Effector memory CD4-positive, alpha-beta T cell (primary cell): ENCODE data around the gene CDK15.
"Not testable (repeated sequence)": the region's sequence is repeated elsewhere in the genome, so short reads cannot be mapped to it uniquely, and the experiment has no call there.

Experiments used
- DNase-seq, 3 donors: peaks; one replicate each; pipeline ENCODE4 v3.0.0-alpha.2; 2020
- H3K27ac ChIP-seq: 2 replicates; pipeline ENCODE4 v1.7.0; 2013; ENCODE audit warnings: mild to moderate bottlenecking, low read length, moderate library complexity; ENCODE audit not compliant: insufficient read depth, poor library complexity, severe bottlenecking
- H3K27me3 ChIP-seq: replicated peaks from 2 replicates; pipeline ENCODE4 v1.7.0; 2013; ENCODE audit warnings: mild to moderate bottlenecking, low read length; ENCODE audit not compliant: insufficient read depth, control insufficient read depth, poor library complexity, severe bottlenecking
- H3K36me3 ChIP-seq: 2 replicates; pipeline ENCODE4 v1.7.0; 2013; ENCODE audit warnings: mild to moderate bottlenecking, low read length, moderate library complexity; ENCODE audit not compliant: control insufficient read depth, insufficient read depth
- H3K4me1 ChIP-seq: 2 replicates; pipeline ENCODE4 v1.7.0; 2013; ENCODE audit warnings: low read length, mild to moderate bottlenecking; ENCODE audit not compliant: control insufficient read depth, insufficient read depth, poor library complexity, severe bottlenecking
- H3K4me3 ChIP-seq: 2 replicates; pipeline ENCODE4 v1.7.0; 2013; ENCODE audit warnings: low read length, low read depth, mild to moderate bottlenecking; ENCODE audit not compliant: insufficient read depth, poor library complexity, severe bottlenecking
- H3K9me3 ChIP-seq: 2 replicates; pipeline ENCODE4 v1.7.0; 2013; ENCODE audit warnings: mild to moderate bottlenecking, low read length, moderate library complexity; ENCODE audit not compliant: control insufficient read depth

Gene CDK15

DNA sequence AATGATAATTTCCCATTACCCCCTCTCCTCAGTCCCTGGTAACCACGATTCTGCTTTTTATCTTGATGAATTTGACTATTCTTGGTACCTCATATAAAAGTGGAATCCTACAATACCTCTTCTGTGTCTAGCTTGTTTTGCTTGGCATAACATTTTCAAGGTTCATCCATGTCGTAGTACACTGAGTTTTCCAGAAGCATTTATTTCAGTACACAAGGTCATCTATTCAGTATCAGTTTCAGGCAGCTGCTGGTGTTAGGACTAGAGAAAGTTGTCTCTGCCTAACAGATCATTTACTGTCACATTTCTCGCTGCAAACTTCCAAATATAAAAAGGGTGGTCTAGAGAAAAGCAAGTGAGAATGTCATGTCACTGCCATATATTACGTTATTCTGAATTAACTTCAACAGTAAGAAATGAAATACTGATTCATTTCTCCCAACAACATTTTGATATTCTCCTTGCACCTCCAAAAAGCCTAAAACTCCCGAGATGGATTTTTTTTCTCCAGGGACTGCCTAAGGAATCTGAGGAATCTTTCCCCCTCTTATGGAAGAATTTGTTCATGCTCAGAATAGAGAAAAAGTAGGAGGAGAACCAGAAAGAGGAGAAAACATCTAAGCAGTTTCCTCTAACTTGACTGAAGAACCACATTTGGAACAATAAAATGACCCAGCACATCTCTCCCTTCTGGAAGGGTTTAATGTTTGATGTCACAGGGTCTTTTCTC lies 36.0 kb downstream of the CDK15 start:
- no peaks in the 10 kb centered on the region for H3K9me3 ChIP-seq
- DNase-seq = no peak
- no peak overlapping the region for H3K4me3 ChIP-seq
- H3K4me1 ChIP-seq = no peaks in the 10 kb centered on the region
- no peaks in the 10 kb centered on the region for H3K27me3 ChIP-seq
- no peak overlapping the region for H3K27ac ChIP-seq
- H3K36me3 ChIP-seq = no peaks in the 10 kb centered on the region

- H3K36me3 ChIP-seq, H3K27ac ChIP-seq, H3K9me3 ChIP-seq, H3K27me3 ChIP-seq, H3K4me1 ChIP-seq, H3K4me3 ChIP-seq, DNase-seq: not testable (repeated sequence)
Measured at GRCh38 chr2:201844922-201845321, 38.6 kb downstream of the CDK15 start.

DNA sequence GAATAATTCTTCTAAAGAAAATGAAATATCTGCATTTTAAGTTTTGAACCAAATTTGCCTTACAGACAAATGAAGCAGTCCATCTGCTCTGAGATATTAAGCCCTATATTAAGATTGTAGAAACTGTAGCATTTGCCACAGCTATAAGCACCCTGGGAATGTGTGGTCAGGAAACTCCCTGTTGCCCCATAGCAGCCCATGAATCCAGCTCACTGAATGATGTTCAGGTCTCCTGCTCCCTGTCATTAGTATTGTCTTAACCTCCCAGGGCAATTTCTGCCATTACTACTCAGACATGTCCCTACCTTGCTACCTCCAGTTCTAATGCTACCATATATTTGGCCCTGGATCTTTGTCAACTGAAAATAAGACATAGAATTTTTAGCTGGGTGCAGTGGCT lies 41.1 kb downstream of the CDK15 start:
- H3K27me3 ChIP-seq = no peaks in the 10 kb centered on the region
- H3K4me3 ChIP-seq = no peak overlapping the region
- H3K36me3 ChIP-seq = no peaks in the 10 kb centered on the region
- DNase-seq = no peak
- no peaks in the 10 kb centered on the region for H3K9me3 ChIP-seq
- H3K4me1 ChIP-seq = no peaks in the 10 kb centered on the region
- no peak overlapping the region for H3K27ac ChIP-seq

GRCh38 chr2:201852462-201852861 lies 46.1 kb downstream of the CDK15 start:
- Histone ChIP-seq H3K4me3 (no peak overlapping the region), H3K27ac (no peak overlapping the region)
- DNase-seq = no peak

DNA sequence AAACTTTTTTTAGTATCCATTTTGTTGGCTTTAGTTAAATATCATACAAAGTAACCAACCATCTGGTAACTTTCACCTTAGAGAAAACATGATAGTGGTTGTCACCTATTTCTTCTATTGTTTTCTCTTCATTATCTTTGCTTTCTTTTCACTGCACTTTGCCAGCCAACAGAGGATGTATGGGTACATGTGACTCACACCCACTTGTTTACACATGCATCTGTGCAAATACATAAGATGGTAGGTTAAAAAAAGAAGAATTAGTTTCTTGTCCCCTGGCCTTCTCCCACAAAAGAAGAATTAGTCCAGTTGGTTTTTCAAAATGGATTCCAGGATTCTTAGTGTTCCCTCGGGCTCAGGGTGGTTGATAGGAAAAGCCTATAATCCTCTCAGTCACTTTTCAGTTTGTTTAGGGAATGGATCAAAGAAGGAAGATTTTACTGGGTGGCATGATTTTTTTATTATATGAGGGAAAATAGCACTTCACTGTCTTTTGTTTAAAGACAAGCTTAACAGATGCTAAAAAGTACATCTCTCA lies 46.6 kb downstream of the CDK15 start:
- H3K4me1 ChIP-seq = no peaks in the 10 kb centered on the region
- no peaks in the 10 kb centered on the region for H3K27me3 ChIP-seq
- H3K36me3 ChIP-seq = no peaks in the 10 kb centered on the region
- no peak overlapping the region for H3K4me3 ChIP-seq
- no peaks in the 10 kb centered on the region for H3K9me3 ChIP-seq
- DNase-seq = no peak
- H3K27ac ChIP-seq = no peak overlapping the region

More at GRCh38 chr2:201852462-201852861, 46.1 kb downstream of the CDK15 start:
- Histone ChIP-seq H3K27me3 (no peaks in the 10 kb centered on the region), H3K36me3 (no peaks in the 10 kb centered on the region), H3K9me3 (no peaks in the 10 kb centered on the region), H3K4me1 (no peaks in the 10 kb centered on the region)

DNA sequence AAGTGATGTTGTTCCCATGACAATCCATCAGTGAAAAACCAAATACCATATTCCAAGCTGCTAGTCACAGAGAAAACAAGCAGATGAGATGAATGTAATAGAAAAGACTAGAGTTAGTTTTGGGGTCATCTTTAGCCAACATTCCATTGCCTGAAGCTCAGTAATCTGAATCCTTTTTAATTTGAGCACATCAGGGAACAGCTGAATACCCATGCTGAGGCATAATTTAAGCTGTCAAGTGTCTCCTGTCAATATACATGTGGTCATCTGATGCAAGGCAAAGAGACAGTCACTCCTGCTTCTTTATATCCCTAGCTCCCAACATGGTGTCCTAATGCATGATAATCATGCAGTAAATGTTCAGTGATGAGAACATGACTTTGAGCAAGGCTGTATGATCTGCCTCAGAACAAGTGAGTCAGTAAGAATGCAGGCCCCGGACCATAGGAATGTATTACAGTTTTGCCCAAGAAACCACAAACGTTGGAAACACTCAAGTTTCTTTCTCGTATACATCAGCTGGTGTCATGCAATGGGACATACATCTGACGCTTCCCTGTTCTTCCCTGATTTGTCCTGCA lies 48.0 kb downstream of the CDK15 start:
- H3K27ac ChIP-seq = no peak overlapping the region
- no peak overlapping the region for H3K4me3 ChIP-seq
- H3K27me3 ChIP-seq = no peaks in the 10 kb centered on the region
- no peak for DNase-seq
- H3K9me3 ChIP-seq = no peaks in the 10 kb centered on the region
- H3K4me1 ChIP-seq = peaks cover 5% of the 10 kb centered on the region
- H3K36me3 ChIP-seq = no peaks in the 10 kb centered on the region

DNA sequence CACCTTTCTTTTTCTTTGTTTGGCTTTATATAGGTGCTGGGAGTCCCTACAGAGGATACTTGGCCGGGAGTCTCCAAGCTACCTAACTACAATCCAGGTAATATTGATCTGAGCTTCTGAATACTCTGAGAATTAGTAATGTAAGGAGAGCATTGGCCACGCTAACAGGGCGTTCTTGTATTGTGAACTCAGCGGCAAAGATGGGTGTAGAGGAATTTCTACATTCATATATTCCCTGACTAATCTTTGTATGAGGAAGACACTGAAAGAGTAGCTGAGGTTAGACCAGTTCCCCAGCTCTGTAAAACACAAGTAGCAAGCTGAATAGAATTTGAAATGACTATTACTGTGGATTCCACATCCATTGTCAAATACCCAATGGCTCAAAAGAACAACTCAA lies 48.5 kb downstream of the CDK15 start:
- Histone ChIP-seq H3K4me3 (no peak overlapping the region), H3K9me3 (no peaks in the 10 kb centered on the region), H3K36me3 (no peaks in the 10 kb centered on the region), H3K4me1 (peaks cover 5% of the 10 kb centered on the region), H3K27me3 (no peaks in the 10 kb centered on the region), H3K27ac (no peak overlapping the region)
- no peak for DNase-seq

GRCh38 chr2:201855356-201855755 lies 49.0 kb downstream of the CDK15 start:
- Histone ChIP-seq H3K9me3 (no peaks in the 10 kb centered on the region), H3K27me3 (no peaks in the 10 kb centered on the region), H3K4me3 (no peak overlapping the region), H3K4me1 (peaks cover 5% of the 10 kb centered on the region), H3K27ac (no peak overlapping the region), H3K36me3 (no peaks in the 10 kb centered on the region)
- no peak for DNase-seq

DNA sequence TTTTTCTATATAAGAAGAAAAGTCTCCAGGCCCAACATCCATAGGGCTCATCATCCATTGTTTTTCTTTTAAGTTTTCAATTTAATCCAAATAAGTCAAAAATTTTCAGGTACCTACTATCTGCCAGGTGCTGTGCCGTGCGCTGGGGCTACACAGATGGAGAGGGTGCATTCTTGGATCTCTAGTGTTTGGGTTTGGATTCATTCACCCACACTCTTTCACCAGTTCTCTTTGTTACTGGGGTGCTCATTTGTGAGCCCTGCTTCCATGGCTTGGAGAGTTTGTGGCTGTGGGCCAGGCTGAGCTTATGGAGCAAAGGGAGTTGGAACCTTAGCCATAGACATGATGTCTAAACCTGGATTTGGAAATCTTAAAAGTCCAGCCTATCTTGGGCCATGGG lies 51.0 kb downstream of the CDK15 start:
- no peak overlapping the region for H3K27ac ChIP-seq
- H3K9me3 ChIP-seq = no peaks in the 10 kb centered on the region
- H3K36me3 ChIP-seq = no peaks in the 10 kb centered on the region
- no peaks in the 10 kb centered on the region for H3K27me3 ChIP-seq
- DNase-seq = no peak
- no peak overlapping the region for H3K4me3 ChIP-seq
- H3K4me1 ChIP-seq = peaks cover 5% of the 10 kb centered on the region
